SH-SY5Y (cell line): ENCODE results near the gene AGAP1.

Experiments
- GATA2 ChIP-seq: IDR thresholded peaks from 2 replicates; pipeline ENCODE4 v1.6.1; 2011; ENCODE audit warnings: mild to moderate bottlenecking, low read depth, low read length
- GATA3 ChIP-seq: IDR thresholded peaks from 2 replicates; pipeline ENCODE4 v1.6.1; 2011; ENCODE audit warnings: low read depth, mild to moderate bottlenecking, low read length, moderate library complexity

The AGAP1 gene

GRCh38 chr2:235960011-235960715 is 466.3 kb downstream of the AGAP1 start:
- TF ChIP-seq GATA2 (no peak), GATA3 (no peak)

DNA sequence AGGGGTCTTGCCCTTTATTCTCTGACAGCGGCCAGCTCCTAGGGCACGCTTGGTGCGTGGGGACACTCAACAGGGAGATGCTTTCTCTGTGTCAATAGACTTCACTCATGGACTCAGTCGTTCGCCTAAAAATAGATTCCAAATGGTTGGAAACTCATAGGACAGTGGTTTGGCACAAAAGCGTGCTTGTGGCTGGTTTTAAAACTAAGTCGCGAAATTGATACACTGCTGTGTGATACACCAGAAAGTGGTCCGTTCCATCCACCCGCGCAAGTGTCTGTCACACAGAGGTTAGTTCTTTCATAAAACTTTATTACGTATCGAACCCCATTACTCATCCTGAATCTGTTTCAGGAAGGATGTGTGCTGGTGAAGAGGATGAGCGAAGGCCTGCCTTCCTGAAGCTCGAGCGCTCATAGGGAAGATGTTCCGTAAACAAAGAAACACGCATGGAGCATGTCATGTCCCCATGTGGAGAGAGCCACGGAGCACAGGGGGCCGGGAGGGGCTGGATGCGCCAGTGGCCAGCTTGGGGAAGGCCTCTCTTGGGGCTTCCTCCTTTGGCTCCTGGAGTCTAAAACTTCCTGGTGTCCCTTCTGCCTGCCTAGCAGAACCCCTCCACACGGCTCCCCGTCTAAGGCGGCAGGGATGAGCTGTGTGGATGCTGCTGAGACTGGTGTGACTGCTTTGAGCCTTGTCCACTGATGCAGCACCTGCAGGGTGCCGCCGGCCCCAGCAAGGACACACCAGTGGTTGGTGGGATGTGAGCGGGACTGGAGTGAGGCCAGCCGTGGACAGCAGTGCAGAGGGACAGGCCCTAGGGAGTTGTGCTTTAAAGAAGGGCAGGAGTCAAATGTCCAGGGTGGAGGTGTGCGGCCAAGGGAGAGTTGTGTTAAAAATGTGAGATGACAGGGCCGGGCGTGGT is 467.1 kb downstream of the AGAP1 start:
- TF ChIP-seq GATA2 = no peak
- TF ChIP-seq GATA3 = no peak

DNA sequence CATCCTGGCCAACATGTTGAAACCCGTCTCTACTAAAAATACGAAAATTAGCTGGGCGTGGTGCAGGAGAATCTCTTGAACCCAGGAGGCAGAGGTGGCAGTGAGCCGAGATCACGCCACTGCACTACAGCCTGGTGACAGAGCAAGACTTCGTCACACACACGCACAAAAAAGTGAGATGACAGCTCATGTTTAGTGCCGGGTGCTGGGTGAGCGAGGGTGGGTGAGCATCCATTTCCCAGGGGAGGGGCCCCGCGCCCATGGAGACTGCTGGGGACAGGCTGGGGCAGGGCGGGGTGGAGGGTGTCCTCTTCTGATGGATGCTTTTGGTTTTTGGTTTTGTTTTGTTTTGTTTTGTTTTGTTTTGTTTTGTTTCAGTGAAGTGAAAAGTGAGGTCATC is 467.9 kb downstream of the AGAP1 start:
- TF ChIP-seq GATA3 (no peak), GATA2 (no peak)

GRCh38 chr2:235963853-235964577 is 470.2 kb downstream of the AGAP1 start:
- TF ChIP-seq GATA2 (no peak), GATA3 (no peak)

- no peak for TF ChIP-seq GATA3
- no peak for TF ChIP-seq GATA2
These were observed 471.0 kb downstream of the AGAP1 start for GRCh38 chr2:235964787-235965390.

GRCh38 chr2:235966396-235966795 is 472.6 kb downstream of the AGAP1 start:
- TF ChIP-seq GATA2 (no peak), GATA3 (no peak)

- TF ChIP-seq GATA2 (no peak), GATA3 (no peak)
These were observed 473.3 kb downstream of the AGAP1 start for GRCh38 chr2:235966932-235967757.

GRCh38 chr2:235968155-235968554 is 474.3 kb downstream of the AGAP1 start:
- TF ChIP-seq GATA2 = no peak
- TF ChIP-seq GATA3 = no peak

GRCh38 chr2:235968616-235969324 is 474.9 kb downstream of the AGAP1 start:
- no peak for TF ChIP-seq GATA3
- TF ChIP-seq GATA2 = no peak

DNA sequence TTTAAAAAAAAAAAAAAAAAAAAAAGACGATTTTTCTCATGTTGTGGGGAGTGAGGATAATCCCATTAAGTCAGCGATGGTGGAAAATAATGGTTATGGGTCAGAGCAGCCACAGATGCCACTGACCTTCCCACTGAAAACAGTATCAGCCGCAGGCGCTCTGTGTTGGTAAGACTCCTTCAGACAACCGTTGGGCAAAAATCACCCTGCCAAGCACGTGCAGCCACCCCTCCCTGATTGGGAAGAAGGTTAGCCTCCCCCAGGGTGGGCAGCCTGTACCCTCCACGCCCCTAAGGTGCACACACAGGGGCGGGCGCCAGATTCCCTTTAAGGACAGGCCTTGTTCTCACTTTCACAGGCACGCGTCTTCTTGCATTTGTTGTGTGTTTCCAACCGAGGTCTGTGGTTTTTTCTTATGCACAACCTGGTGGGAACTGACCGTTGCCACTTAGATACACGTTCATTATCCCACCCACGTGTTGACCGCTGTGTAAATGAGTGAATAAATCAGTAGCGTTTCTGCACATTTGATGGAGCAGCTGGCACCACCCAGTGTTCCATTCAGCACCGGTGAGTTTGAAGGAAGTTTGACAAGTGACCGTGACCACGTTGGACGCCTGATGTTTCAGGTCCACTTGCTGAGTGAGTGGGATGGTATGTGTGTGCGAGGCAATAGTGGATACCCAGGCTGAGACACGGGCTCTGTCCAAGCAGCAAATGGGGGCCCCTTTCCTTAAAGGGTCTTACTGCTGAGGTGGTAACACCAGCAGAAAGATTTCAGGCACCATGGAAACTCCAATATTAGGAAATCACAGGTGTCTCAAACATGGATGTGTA is 476.6 kb downstream of the AGAP1 start:
- no peak for TF ChIP-seq GATA2
- no peak for TF ChIP-seq GATA3

- TF ChIP-seq GATA2 = no peak
- TF ChIP-seq GATA3 = no peak
These were observed 482.7 kb downstream of the AGAP1 start for GRCh38 chr2:235976516-235976915.

DNA sequence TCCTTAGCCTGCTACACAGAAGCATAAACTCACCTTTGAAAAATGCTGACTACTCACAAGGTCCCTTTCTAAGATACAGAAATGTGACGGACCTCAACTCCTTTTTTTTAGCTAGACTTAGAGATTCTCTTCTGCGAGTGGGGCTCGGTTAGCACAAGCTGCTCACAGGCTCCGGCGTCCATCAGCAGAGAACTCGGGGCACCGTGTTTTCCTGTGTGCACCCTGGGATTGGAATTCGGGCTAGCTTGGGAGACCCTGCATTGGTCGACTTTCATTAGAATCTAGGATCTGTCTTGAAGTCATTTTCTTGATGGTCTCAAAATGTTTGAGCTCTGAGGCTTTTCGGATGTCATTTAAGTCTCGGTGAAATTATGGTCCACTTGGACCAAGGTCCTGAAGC is 483.1 kb downstream of the AGAP1 start:
- no peak for TF ChIP-seq GATA3
